OCI-LY3 (cell line): ENCODE measurements around the gene IWS1.

ENCODE experiments used
- CTCF ChIP-seq: fragments of 200-600, 300-600 bp; sonication (generic); IDR thresholded peaks from 2 replicates; pipeline ENCODE4 v1.5.1; 2014; ENCODE audit warnings: antibody characterized with exemption, low read length, low read depth
- EZH2phosphoT487 ChIP-seq: fragments of 200-600 bp; shearing (Covaris generic); IDR thresholded peaks from 2 replicates; pipeline ENCODE4 v1.6.1; 2018; ENCODE audit warnings: antibody characterized with exemption, mixed run types, low read depth

DNA sequence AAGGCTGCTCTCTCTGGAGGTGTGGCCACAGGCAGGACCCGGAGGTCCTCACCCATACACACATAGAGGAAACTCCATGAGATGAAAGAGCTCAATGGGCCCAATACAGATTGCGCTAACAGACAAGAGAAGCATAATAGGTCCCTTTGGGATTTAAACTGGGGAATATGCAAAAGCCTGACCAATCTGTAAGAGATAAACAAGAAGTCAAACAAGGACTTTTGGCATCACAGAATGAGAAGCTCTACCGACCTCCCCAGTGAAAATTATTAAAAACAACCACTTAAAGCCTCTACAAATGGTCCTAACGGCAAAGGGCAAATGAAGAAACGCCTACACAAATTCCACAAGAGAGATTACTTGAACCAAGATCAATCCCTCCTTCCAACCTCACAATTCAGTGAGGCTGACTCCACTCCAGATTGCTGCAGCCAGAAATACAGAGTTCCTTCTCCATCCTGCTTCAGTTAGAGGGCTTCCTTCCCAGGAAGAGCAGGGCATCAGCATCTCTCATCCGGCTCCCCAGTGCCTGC, 10.8 kb downstream of the IWS1 start:
- TF ChIP-seq CTCF, result no peak
- no peak for TF ChIP-seq EZH2phosphoT487
